ENCODE data around the gene NLE1.

DNA sequence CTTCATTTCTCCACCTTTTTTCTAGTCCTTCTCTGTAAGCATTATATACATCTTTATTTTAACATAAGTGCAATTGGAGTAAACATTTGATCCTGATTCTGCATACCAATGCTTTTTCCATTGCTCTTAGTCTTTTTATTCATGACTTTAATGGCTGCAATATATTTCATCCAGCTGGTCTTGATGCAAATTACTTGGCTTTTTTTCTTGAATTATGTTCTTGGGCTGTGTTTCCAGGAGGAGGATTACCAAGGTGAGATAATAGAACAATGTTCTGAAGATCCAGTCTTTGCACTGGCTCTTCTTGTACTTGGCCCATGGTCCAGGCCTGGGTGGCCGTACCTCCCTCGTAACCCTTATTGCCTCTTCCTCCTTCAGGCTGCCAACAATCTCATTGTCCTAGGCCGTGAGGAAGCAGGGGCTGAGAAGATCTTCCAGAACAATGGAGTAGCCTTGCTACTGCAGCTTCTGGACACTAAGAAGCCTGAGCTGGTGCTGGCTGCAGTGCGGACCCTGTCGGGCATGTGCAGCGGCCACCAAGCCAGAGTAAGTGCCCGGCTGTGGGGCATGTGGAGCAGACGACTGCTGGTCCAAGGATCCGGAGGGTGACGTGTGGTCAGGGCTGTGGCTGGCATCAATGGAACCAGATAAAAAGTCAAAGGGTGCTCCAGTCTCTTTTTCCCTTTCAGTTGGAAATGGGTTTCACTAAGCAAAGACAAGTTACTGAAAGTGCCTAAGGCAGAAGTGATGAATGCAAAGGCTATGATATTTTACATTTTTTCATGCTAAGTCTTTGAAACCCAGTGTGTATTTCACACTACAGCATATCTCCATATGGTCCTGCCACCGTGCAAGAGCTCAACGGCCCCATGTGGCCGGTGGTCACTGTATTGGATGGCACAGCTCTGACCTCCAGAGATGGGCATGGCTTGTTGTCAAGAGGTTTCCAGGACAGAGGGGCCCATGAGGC lies 12.4 kb upstream of the NLE1 start:
- TF ChIP-seq, protein P1, sequence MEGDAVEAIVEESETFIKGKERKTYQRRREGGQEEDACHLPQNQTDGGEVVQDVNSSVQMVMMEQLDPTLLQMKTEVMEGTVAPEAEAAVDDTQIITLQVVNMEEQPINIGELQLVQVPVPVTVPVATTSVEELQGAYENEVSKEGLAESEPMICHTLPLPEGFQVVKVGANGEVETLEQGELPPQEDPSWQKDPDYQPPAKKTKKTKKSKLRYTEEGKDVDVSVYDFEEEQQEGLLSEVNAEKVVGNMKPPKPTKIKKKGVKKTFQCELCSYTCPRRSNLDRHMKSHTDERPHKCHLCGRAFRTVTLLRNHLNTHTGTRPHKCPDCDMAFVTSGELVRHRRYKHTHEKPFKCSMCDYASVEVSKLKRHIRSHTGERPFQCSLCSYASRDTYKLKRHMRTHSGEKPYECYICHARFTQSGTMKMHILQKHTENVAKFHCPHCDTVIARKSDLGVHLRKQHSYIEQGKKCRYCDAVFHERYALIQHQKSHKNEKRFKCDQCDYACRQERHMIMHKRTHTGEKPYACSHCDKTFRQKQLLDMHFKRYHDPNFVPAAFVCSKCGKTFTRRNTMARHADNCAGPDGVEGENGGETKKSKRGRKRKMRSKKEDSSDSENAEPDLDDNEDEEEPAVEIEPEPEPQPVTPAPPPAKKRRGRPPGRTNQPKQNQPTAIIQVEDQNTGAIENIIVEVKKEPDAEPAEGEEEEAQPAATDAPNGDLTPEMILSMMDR (IDR thresholded peaks at IDR 0.05; ENCODE audit: low read depth, low read length) = no peak
- TF ChIP-seq POLR2A (IDR thresholded peaks at IDR 0.05; ENCODE audit: extremely low read depth, insufficient read length) (no peak), MYC (IDR thresholded peaks at IDR 0.05; ENCODE audit: low read depth, low read length) (no peak)
- TF ChIP-seq, protein P2, sequence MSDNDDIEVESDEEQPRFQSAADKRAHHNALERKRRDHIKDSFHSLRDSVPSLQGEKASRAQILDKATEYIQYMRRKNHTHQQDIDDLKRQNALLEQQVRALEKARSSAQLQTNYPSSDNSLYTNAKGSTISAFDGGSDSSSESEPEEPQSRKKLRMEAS (IDR thresholded peaks at IDR 0.05; ENCODE audit: low read depth, low read length) = no peak

All from NB4 (cell line).